Posterior cingulate gyrus (tissue), 11 donors: Measurements from ENCODE around the gene CHD9.
A peak's percentile ranks its signal among the peaks of the same experiment; 100 is the strongest.

ENCODE experiments used
- DNase-seq, 10 donors: peaks; one replicate each; pipeline versions ENCODE4 v3.0.0 to v3.0.0-alpha.2; 2020 to 2021; ENCODE audit warnings: mixed read lengths in 3 of 10
- intact Hi-C: fragments of 100-400 bp; cut with DNase I; formaldehyde crosslinking; loops from one replicate; pipeline ENCODE4 v1.15.1; 2023

Gene CHD9

DNA sequence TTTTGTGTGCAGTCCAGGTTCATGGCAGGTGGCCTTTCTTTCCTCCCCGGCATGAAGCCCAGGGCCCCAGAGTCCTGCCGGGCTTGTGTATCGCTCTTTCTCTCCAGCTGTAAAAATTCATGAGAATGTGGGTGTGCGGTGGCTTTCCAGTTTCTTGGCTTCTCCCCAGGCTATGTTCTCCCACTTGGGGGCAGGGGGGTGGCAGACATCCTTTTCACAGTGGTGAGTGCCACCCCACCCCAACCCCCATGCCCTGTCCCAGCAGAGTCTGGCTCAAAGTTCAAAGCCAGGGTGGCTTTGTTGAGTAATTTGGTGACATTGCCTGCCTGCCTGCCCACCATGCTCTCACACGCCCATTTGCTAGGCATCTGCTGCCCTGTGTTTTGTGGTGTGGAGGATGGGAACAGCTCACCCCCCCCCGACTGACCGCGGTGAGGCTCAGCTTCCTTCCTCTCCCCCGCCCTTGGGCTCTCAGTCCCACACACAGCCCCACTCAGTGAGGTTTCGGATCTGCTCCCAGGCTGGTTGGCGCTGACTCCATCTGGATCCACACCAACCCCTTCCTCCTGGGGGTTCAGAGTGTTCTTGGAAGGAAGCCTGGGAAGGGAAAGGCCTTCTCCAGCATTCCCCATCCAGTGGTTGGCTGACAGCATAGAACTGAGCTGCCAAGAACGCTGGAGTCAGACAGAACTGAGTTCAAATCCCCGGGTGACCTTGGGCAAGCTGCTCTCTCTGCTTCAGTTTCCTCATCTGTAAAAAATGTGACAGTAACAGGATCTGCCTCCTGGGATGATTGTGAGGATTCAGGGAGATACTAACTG lies 36.0 kb downstream of the CHD9 start:
- DNase-seq, result peak; percentile 73 to 97 (median 80)
- intact Hi-C loops, result loop anchor here (2.0 to 5.0 kb wide), 2 partner anchors 34 to 40 kb away; no protein-coding TSS in a partner anchor

GRCh38 chr16:53091466-53092211 lies 36.8 kb downstream of the CHD9 start:
- intact Hi-C loops, result loop anchor here (2.0 to 5.0 kb wide), 2 partner anchors 34 to 39 kb away; no protein-coding TSS in a partner anchor
- DNase-seq, result peak; percentile 68 to 96 (median 74)

DNA sequence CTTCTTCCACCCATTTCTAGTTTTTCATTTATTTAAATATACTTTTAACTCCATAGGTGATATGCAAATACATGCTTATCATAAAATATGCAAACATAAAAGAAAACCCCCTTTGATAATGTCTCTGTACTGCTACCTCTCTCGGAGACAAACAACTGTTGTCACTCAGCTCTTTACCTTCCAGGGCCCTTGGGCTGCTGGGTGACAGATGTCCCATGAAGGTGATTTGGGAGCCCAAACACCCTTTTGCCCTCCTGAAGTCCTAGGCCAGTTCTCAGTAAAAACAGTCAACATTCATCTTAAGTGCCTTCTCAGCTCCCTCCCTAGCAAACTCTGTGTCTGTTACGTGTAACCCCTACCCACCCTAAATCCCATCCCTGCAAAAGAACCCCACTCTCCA lies 37.5 kb downstream of the CHD9 start:
- intact Hi-C loops, result loop anchor here (5.0 kb wide), 1 partner anchor 35 kb away; no protein-coding TSS in a partner anchor
- peak in 1 of 10 donors; percentile 67 for DNase-seq

DNA sequence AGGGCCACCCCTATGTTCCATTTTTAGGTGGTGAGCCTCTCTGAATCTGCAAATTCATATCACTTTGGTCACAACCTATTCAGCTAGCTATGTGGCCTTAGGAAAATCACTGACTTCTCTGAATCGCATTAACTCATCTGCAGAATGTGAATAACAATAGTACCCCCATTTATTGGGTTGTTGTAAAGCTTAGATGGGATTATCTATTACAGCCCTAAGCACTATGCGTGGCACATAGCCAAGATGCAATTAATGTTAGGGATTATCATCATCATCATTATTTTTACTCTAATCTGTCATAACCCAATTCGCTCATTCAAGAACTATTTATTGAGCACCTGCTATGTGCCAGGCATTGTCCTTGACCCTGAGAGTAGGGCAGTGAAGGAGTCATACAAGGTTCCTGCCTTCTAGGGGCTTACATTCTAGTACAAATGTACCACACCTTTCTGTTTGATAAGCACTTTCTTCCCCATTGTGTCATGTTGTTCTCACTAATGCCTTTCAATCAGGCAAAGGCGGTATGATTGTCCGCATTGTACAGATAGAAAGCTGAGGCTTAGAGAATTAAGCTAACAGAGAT lies 38.5 kb downstream of the CHD9 start:
- peak in 1 of 10 donors; percentile 1 for DNase-seq
- intact Hi-C loops, result loop anchor here (5.0 kb wide), 1 partner anchor 36 kb away; no protein-coding TSS in a partner anchor

GRCh38 chr16:53094013-53094630 lies 39.3 kb downstream of the CHD9 start:
- intact Hi-C loops, result loop anchor here (5.0 kb wide), 1 partner anchor 37 kb away; no protein-coding TSS in a partner anchor
- DNase-seq, result peak in 2 of 10 donors; percentile 22 to 87

DNA sequence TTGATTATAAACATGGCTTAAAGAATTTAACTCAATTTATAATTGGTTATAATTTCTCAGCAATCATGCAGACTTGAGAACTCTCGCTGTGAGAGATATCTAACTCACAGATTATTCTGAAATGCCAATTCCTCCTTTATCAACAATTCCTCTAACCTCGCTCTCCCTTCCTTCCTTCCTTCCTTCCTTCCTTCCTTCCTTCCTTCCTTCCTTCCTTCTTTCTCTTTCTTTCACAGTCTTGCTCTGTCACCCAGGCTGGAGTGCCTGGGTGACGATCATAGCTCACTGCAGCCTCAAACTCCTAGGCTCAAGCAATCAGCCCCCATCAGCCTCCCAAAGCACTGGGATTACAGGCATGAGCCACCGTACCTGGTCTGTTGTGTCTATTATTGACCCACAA lies 42.4 kb downstream of the CHD9 start:
- intact Hi-C loops, result no loop called here
- DNase-seq, result no peak

- peak; percentile 50 to 95 (median 64) for DNase-seq
- intact Hi-C loops, result no loop called here
Observed at GRCh38 chr16:53098526-53099317, 43.9 kb downstream of the CHD9 start.

- peak; percentile 76 to 98 (median 86) for DNase-seq
- intact Hi-C loops, result loop anchor here (2.0 kb wide), 1 partner anchor 29 kb away; no protein-coding TSS in a partner anchor
Observed at GRCh38 chr16:53099318-53100130, 44.7 kb downstream of the CHD9 start.

DNA sequence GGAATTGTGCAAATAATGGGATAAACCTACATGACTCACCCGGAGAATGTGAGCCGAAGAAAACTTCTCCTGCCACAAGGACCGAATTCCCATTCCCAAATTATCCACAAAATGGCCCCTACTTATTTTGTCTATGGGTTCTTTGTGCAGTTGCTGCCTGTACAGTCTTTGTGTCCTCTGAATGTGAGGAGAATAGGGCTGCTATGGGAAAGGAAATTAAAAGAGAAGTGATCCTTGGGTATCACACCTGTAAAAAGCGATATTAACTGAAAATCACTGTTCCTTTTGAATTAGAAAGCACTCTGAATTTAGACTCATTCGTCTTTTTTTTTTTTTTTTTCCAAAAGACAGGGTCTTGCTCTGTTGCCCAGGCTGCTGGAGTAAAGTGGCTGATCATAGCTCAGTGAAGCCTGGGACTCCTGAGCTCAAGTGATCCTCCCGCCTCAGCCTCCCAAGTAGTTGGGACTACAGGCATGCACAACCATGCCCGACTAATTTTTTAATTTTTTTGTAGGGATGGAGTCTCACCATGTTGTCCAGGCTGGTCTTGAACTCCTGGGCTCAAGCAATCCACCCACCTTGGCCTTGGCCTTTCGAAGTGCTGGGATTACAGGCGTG lies 45.4 kb downstream of the CHD9 start:
- intact Hi-C loops, result loop anchor here (2.0 kb wide), 1 partner anchor 29 kb away; no protein-coding TSS in a partner anchor
- DNase-seq, result peak in 1 of 10 donors; percentile 9

DNA sequence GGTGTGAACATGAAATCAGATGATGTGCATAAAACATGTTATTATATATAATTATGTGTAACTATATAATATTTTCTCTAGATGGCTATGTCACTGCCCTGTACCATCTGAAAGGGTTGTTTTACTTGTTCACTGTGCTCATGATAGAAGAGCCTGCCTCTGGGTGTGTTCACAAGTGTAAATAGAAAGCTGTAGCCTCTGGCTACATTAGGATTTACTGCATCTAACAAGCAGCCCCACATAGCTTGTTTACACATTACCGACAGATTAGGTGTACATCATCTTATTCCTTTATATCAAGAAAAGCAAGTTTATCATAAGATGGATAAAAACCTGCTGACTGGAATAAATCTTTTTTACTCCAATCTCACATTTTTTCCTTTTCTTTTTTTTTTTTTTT lies 46.1 kb downstream of the CHD9 start:
- no peak for DNase-seq
- intact Hi-C loops, result loop anchor here (2.0 kb wide), 1 partner anchor 28 kb away; no protein-coding TSS in a partner anchor

DNA sequence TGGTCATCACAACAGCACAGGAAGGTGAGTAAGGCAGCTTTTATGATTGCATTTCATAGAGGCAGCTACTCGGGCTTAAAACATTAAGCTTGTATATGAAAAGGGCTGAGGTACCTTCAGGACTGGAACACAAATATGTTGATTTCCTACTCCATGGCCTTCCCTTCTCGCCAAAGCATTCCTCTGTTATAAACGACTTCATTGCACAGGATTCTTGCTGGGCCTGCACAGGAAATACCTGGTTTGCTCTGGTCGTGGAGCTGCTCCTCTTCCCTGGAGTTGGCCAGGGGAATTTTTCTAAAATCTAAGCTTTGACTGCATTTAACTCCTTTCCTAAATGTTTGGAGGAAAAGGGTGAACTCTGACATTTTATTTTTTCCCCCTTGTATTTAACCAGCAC lies 49.0 kb downstream of the CHD9 start:
- DNase-seq, result no peak
- intact Hi-C loops, result no loop called here

GRCh38 chr16:53105565-53105964 lies 50.8 kb downstream of the CHD9 start:
- DNase-seq, result no peak
- intact Hi-C loops, result no loop called here

DNA sequence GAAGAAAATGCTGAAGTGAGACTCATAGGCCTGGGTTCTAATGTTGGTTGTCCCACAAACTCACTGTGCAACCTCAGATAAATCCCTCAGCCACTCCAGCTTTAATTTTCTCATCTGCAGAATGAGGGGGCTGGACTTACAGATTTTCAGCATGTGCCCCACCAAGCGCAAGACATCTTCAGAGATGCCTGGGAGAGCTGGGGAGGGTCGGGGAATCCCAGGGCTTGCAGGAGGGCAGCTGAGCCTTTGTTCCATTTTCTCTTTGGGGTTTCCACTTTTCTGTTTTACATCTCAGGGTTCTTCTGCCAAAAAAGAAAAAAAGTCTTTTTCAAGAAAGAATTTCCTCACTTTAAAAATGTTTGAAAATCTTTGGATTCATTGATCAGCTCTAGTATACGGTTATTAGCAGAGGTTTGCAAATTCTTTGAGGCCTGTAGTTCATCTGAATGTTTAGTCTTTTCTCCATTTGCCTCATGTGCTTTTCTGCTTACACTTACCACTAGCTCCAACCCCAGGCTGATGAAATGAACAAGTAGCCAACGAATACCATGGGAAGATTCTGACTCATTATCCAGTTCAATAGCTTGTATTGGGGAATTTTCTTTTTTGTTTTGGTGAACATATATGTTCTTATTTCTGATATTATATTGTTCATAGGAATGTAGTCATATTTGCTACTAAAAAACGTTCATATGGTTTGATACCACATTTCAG lies 56.4 kb downstream of the CHD9 start:
- DNase-seq, result no peak
- intact Hi-C loops, result no loop called here

DNA sequence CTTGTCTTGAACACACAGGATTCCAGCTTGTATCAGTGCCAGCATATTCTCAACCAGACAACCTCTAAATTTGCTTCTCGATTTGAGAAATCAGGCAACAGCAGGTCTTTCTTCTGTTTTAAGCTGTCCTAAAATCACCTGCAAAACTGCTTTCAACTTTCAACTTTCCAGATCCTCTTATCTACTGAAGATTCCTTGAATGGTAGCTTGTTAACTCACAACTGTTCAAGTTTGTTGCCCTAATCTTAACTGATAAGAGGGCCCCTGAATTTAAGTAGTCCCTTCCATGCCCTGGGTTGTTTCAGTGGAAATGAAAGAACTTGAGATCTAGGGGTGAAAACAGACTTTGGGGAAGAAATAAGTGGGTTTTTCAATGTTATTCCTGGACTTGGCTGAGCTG lies 57.2 kb downstream of the CHD9 start:
- DNase-seq, result no peak
- intact Hi-C loops, result no loop called here

DNA sequence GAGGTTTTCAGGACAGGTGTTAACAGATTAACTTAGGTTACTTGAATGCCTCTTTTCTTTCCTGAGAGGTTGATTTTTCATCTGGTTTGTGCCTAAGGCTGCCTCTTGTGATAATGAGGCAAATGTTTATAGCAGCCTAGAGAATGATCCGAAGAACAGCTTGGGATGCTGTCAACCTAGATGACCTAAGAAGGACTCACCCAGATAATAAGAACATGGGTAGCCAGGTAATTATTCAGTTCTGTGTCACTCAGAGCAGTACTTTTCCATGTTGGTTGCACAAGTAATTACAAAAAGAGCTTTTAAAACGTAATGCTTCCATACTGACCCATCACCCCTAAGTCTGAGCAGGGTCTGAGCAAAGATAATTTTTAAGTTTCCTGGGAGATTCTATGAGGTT lies 60.3 kb downstream of the CHD9 start:
- intact Hi-C loops, result no loop called here
- DNase-seq, result no peak

DNA sequence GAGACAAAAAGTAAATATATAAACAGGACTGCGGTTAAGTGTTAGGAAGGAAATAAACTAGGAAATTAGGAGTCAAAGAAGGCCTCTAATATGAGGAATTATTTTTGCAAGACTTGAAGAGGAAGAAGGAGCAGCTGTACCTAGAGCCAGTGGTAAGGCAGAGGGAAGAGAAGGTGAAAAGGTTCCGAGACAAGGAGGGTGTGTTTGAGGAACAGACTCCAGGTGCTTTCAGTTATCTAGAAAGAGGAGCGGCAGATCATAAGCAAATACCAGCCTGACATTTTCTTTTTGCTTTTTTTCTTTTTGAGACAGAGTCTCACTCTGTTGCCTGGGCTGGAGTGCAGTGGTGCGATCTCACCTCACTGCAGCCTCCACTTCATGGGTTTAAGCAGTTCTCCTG lies 61.0 kb downstream of the CHD9 start:
- intact Hi-C loops, result no loop called here

GRCh38 chr16:53121043-53121620 lies 66.3 kb downstream of the CHD9 start:
- intact Hi-C loops, result no loop called here
- no peak for DNase-seq

More for the DNA sequence above, 61.0 kb downstream of the CHD9 start:
- no peak for DNase-seq
